HG03108 (cell line): ENCODE data around the gene FIGNL2.
"Not testable (repeated sequence)": the region's sequence is repeated elsewhere in the genome, so short reads cannot be mapped to it uniquely, and the experiment has no call there.

Experiments used
- ATAC-seq: cut with Tn5 transposase; IDR thresholded peaks from one replicate; pipeline ENCODE4 v1.9.1; 2021; ENCODE audit warnings: moderate library complexity; ENCODE audit not compliant: unreplicated experiment

Gene FIGNL2

GRCh38 chr12:51836827-51837173 lies 11.7 kb downstream of the FIGNL2 start:
- no peak for ATAC-seq

- ATAC-seq, result no peak
Observed at GRCh38 chr12:51836041-51836826, 12.3 kb downstream of the FIGNL2 start.

GRCh38 chr12:51834411-51834810 lies 14.1 kb downstream of the FIGNL2 start:
- no peak for ATAC-seq

GRCh38 chr12:51833448-51834227 lies 14.9 kb downstream of the FIGNL2 start:
- ATAC-seq, result no peak

- ATAC-seq, result no peak
Observed at GRCh38 chr12:51832354-51833107, 16.0 kb downstream of the FIGNL2 start.

- not testable (repeated sequence) for ATAC-seq
Observed at GRCh38 chr12:51831817-51832216, 16.7 kb downstream of the FIGNL2 start.

- no peak for ATAC-seq
Observed at GRCh38 chr12:51829641-51830040, 18.9 kb downstream of the FIGNL2 start.

- ATAC-seq, result no peak
Observed at GRCh38 chr12:51829011-51829481, 19.5 kb downstream of the FIGNL2 start.

GRCh38 chr12:51827925-51828818 lies 20.3 kb downstream of the FIGNL2 start:
- no peak for ATAC-seq

- ATAC-seq, result no peak
Observed at GRCh38 chr12:51826881-51827280, 21.6 kb downstream of the FIGNL2 start.

- ATAC-seq, result no peak
Observed at GRCh38 chr12:51825216-51825615, 23.3 kb downstream of the FIGNL2 start.

GRCh38 chr12:51823875-51824565 lies 24.5 kb downstream of the FIGNL2 start:
- no peak for ATAC-seq

GRCh38 chr12:51822956-51823355 lies 25.6 kb downstream of the FIGNL2 start:
- no peak for ATAC-seq

- ATAC-seq, result no peak
Observed at GRCh38 chr12:51822261-51822616, 26.3 kb downstream of the FIGNL2 start.

GRCh38 chr12:51821440-51822260 lies 26.9 kb downstream of the FIGNL2 start:
- ATAC-seq, result no peak

GRCh38 chr12:51820526-51821439 lies 27.7 kb downstream of the FIGNL2 start:
- no peak for ATAC-seq

- no peak for ATAC-seq
Observed at GRCh38 chr12:51819736-51820525, 28.6 kb downstream of the FIGNL2 start.
